ENCODE measurements around the gene EYA2.

EYA2 gene

GRCh38 chr20:46987001-46987400 is 92.4 kb downstream of the EYA2 start:
- DNase-seq (ENCODE audit: low spot score in 2 of 2) (no peak), ATAC-seq (no peak)
- Mint-ChIP-seq H3K9me3 (peaks cover 4% of the 10 kb centered on the region), H3K4me1 (peaks cover 13% of the 10 kb centered on the region), H3K36me3 (no peaks in the 10 kb centered on the region), H3K27ac (no peak overlapping the region), H3K4me3 (no peak overlapping the region)

DNA sequence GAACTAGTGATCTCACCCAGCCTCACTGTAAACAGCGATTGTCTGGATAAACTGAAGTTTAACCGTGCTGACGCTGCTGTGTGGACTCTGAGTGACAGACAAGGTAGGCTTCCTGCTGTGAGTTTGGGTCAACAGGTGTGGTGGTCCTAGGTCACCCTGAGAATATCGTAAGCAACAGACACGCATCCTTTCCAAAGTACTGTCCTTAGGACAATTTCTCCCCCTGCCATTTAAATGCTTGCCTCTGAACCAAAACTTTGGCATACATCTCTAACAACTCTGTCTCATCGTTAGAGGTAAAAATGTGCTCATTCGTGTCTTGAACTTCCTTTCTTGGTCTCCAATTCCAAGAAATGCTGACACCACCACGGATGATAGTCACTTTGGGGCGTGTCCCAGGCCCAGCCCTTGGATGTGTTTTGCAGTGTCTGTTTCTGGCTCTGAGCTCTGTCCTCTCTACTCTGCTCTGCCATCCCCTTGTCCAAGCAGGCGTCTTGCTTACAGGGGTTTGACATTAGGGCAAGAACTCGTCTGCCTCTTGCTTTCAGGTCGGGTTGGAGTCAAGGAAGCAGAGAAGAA is 95.5 kb downstream of the EYA2 start:
- no peaks in the 10 kb centered on the region for H3K9me3 Mint-ChIP-seq

DNA sequence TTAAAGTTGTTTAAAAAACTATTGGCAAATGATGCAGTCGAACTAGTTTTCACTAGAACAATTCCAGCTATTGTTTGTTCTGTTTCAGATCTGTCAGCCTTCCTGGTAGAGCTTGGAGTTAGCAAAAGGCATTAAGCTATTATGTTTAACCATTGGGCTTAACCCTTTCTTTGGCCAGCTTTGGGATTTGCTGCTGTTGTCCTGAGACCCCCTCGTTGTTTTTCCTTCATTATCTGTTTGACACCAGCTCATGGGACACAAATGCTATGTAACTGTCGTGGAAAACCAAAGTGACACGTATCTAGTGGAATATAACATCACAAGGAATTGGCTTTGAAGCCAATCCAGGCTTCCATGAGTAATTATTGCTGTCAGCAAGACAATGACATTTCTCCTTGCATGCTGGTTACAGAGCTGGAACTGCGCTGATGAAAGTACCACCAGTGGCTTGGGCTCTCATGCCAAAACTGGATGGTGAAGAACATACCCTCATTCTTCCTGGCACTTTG is 96.0 kb downstream of the EYA2 start:
- Mint-ChIP-seq H3K27ac (no peak overlapping the region), H3K36me3 (no peaks in the 10 kb centered on the region), H3K9me3 (no peaks in the 10 kb centered on the region), H3K4me1 (peaks cover 29% of the 10 kb centered on the region), H3K4me3 (peak overlapping the region; percentile 17)
- DNase-seq (ENCODE audit: low spot score in 2 of 2): no peak
- no peak for ATAC-seq

More for the DNA sequence above, 95.5 kb downstream of the EYA2 start:
- peak; percentile 78 for ATAC-seq
- Mint-ChIP-seq H3K27ac (peak overlapping the region; percentile 24), H3K36me3 (no peaks in the 10 kb centered on the region), H3K4me3 (peak overlapping the region; percentile 17), H3K4me1 (peaks cover 29% of the 10 kb centered on the region)
- DNase-seq (ENCODE audit: low spot score in 2 of 2): peak in 1 of 2 donors; percentile 8

GRCh38 chr20:46991168-46991567 is 96.5 kb downstream of the EYA2 start:
- Mint-ChIP-seq H3K9me3 (no peaks in the 10 kb centered on the region), H3K4me1 (peaks cover 29% of the 10 kb centered on the region), H3K36me3 (no peaks in the 10 kb centered on the region), H3K27ac (no peak overlapping the region), H3K4me3 (no peak overlapping the region)
- ATAC-seq (no peak), DNase-seq (ENCODE audit: low spot score in 2 of 2) (no peak)

GRCh38 chr20:46991880-46992639 is 97.4 kb downstream of the EYA2 start:
- ATAC-seq (no peak), DNase-seq (ENCODE audit: low spot score in 2 of 2) (no peak)
- H3K4me1 Mint-ChIP-seq: peaks cover 29% of the 10 kb centered on the region
- H3K27ac Mint-ChIP-seq: peak overlapping the region; percentile 18
- H3K9me3 Mint-ChIP-seq: no peaks in the 10 kb centered on the region
- H3K4me3 Mint-ChIP-seq: no peak overlapping the region
- H3K36me3 Mint-ChIP-seq: no peaks in the 10 kb centered on the region

GRCh38 chr20:46992640-46993035 is 98.0 kb downstream of the EYA2 start:
- Mint-ChIP-seq H3K9me3 (no peaks in the 10 kb centered on the region), H3K36me3 (no peaks in the 10 kb centered on the region), H3K27ac (peak overlapping the region; percentile 18), H3K4me3 (no peak overlapping the region), H3K4me1 (peaks cover 29% of the 10 kb centered on the region)
- DNase-seq (ENCODE audit: low spot score in 2 of 2): no peak
- ATAC-seq: no peak

- Mint-ChIP-seq H3K27ac (no peak overlapping the region), H3K9me3 (no peaks in the 10 kb centered on the region), H3K4me1 (peaks cover 29% of the 10 kb centered on the region), H3K4me3 (no peak overlapping the region), H3K36me3 (no peaks in the 10 kb centered on the region)
- DNase-seq (ENCODE audit: low spot score in 2 of 2) (no peak), ATAC-seq (no peak)
These were observed 98.9 kb downstream of the EYA2 start for GRCh38 chr20:46993465-46994095.

GRCh38 chr20:46994341-46994740 is 99.7 kb downstream of the EYA2 start:
- Mint-ChIP-seq H3K36me3 (no peaks in the 10 kb centered on the region), H3K27ac (no peak overlapping the region), H3K4me1 (peaks cover 29% of the 10 kb centered on the region), H3K4me3 (no peak overlapping the region), H3K9me3 (no peaks in the 10 kb centered on the region)
- DNase-seq (ENCODE audit: low spot score in 2 of 2) (peak; percentile 15 to 75), ATAC-seq (peak; percentile 94)

DNA sequence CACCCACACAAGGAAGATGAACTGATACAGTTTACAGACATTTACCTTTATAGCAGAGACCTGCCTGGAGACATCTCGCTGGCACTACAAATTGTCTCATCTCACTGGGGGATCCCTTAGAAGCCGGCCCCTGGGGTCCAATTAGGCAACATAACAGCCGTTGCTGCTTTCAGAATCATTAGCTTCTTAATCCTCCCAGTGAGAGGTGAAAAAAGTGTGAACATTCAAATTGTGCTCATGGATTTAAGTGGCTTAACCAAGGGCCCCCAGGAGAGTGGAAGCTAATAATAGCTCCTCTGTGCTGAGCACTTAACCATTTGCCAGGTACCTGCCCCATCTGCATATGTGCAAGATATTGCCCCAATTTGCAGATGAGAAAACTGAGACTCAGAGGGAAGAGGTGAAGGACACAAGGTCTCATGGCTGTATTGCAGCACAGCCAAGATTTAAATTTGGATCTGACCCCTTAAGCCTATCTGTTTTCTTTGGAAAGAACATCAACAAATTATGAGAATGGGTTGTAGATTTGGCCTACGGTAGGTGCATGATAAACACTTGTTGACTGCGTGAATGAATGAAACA is 101.0 kb downstream of the EYA2 start:
- ATAC-seq: no peak
- no peak overlapping the region for H3K27ac Mint-ChIP-seq
- no peaks in the 10 kb centered on the region for H3K9me3 Mint-ChIP-seq
- peaks cover 16% of the 10 kb centered on the region for H3K4me1 Mint-ChIP-seq
- DNase-seq (ENCODE audit: low spot score in 2 of 2): no peak
- H3K36me3 Mint-ChIP-seq: no peaks in the 10 kb centered on the region
- H3K4me3 Mint-ChIP-seq: no peak overlapping the region

GRCh38 chr20:46997187-46997586 is 102.5 kb downstream of the EYA2 start:
- Mint-ChIP-seq H3K36me3 (no peaks in the 10 kb centered on the region), H3K27ac (no peak overlapping the region), H3K4me1 (peaks cover 16% of the 10 kb centered on the region), H3K4me3 (no peak overlapping the region), H3K9me3 (no peaks in the 10 kb centered on the region)
- DNase-seq (ENCODE audit: low spot score in 2 of 2): no peak
- no peak for ATAC-seq

- H3K4me1 Mint-ChIP-seq: peaks cover 10% of the 10 kb centered on the region
These were observed 104.0 kb downstream of the EYA2 start for GRCh38 chr20:46998477-46999240.

GRCh38 chr20:46999801-47000465 is 105.3 kb downstream of the EYA2 start:
- peaks cover 2% of the 10 kb centered on the region for H3K9me3 Mint-ChIP-seq
- H3K27ac Mint-ChIP-seq: no peak overlapping the region
- no peaks in the 10 kb centered on the region for H3K36me3 Mint-ChIP-seq
- no peaks in the 10 kb centered on the region for H3K4me1 Mint-ChIP-seq
- ATAC-seq (no peak), DNase-seq (ENCODE audit: low spot score in 2 of 2) (no peak)
- H3K4me3 Mint-ChIP-seq: no peak overlapping the region

More at GRCh38 chr20:46998477-46999240, 104.0 kb downstream of the EYA2 start:
- DNase-seq (ENCODE audit: low spot score in 2 of 2) (no peak), ATAC-seq (no peak)
- no peak overlapping the region for H3K4me3 Mint-ChIP-seq
- H3K36me3 Mint-ChIP-seq: no peaks in the 10 kb centered on the region
- H3K27ac Mint-ChIP-seq: no peak overlapping the region
- H3K9me3 Mint-ChIP-seq: peaks cover 2% of the 10 kb centered on the region

- Mint-ChIP-seq H3K4me3 (no peak overlapping the region), H3K4me1 (no peaks in the 10 kb centered on the region), H3K36me3 (no peaks in the 10 kb centered on the region), H3K9me3 (peaks cover 2% of the 10 kb centered on the region), H3K27ac (no peak overlapping the region)
- no peak for ATAC-seq
- DNase-seq (ENCODE audit: low spot score in 2 of 2): no peak
These were observed 108.6 kb downstream of the EYA2 start for GRCh38 chr20:47003223-47003622.

- H3K9me3 Mint-ChIP-seq: peaks cover 2% of the 10 kb centered on the region
- no peak overlapping the region for H3K27ac Mint-ChIP-seq
- H3K4me1 Mint-ChIP-seq: no peaks in the 10 kb centered on the region
- no peaks in the 10 kb centered on the region for H3K36me3 Mint-ChIP-seq
- no peak for DNase-seq (ENCODE audit: low spot score in 2 of 2)
- H3K4me3 Mint-ChIP-seq: no peak overlapping the region
- no peak for ATAC-seq
These were observed 109.5 kb downstream of the EYA2 start for GRCh38 chr20:47004179-47004578.
